Right lobe of liver (tissue), 4 donors: Measurements from ENCODE around the gene CD320.

ENCODE experiments used
- CTCF ChIP-seq, 4 donors: fragments of 200-600 bp in 3 of 4; fragments of 450-650 bp in 1 of 4; IDR thresholded peaks; one replicate each; pipeline versions ENCODE4 v1.5.1 to v1.8.0; 2016 to 2022; ENCODE audit warnings: antibody characterized with exemption in 4 of 4, mild to moderate bottlenecking in 2 of 4
- POLR2A ChIP-seq: fragments of 450-650 bp; IDR thresholded peaks from one replicate; pipeline ENCODE4 v1.6.1; 2017; ENCODE audit warnings: antibody characterized with exemption, mild to moderate bottlenecking
- donor health status: DM: no; HTN: no; CAD: no.
- donor health status: DM: no; HTN: no; CAD: no.
- donor health status: DM: no; HTN: yes; CAD: no.

DNA sequence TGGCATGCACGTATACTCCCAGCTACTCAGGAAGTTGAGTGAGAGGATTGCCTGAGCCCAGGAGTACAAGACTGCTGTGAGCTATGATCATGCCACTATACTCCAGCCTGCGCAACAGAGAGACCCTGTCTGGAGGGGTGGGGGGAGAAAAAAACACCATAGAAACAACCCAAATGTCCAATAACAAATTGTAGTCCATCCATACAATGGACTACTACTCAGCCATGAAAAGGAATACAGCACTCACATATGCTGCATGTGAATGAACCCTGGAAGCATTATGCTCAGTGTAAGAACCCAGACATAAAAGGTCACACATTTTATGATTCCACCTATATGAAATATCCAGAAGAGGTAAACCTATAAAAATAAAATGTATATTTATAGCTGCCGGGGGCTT is 42.3 kb downstream of the CD320 start:
- no peak for TF ChIP-seq CTCF (IDR thresholded peaks at IDR 0.05)
- no peak for TF ChIP-seq POLR2A
